CD4-positive, alpha-beta T cell treated with Interleukin-4 for 1 hour (primary cell): ENCODE measurements around the gene CAMTA1.
"Not testable (repeated sequence)": the region's sequence is repeated elsewhere in the genome, so short reads cannot be mapped to it uniquely, and the experiment has no call there.

Source experiments
- DNase-seq, 2 donors: peaks; one replicate each; pipeline ENCODE4 v3.0.0-alpha.2; 2020 to 2022

CAMTA1 gene

DNA sequence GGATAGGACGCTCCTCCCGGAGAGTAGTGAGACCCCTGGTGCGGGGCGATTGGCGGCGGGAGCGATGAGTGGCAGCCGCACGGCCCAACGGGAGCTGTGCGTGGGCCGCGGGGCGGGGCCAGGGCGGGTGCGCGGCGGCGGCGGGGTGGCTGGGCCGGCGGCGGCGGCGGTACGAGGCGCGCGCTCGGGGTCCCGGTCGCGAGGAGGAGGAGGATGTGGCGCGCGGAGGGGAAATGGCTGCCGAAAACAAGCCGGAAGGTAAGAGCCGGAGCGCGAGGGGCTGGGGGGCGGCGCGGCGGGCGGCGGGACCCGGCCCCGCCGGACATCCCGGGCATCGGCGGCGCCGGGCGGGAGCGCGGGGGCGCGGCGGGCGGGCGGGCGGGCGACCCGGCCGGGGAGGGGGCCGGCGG lies at the start of gene CAMTA1:
Gene CAMTA1 (plus strand): TSS at position 137 of the 410 bp plus-strand sequence. CDS start 77 bp downstream, at position 214.
- no peak for DNase-seq

DNA sequence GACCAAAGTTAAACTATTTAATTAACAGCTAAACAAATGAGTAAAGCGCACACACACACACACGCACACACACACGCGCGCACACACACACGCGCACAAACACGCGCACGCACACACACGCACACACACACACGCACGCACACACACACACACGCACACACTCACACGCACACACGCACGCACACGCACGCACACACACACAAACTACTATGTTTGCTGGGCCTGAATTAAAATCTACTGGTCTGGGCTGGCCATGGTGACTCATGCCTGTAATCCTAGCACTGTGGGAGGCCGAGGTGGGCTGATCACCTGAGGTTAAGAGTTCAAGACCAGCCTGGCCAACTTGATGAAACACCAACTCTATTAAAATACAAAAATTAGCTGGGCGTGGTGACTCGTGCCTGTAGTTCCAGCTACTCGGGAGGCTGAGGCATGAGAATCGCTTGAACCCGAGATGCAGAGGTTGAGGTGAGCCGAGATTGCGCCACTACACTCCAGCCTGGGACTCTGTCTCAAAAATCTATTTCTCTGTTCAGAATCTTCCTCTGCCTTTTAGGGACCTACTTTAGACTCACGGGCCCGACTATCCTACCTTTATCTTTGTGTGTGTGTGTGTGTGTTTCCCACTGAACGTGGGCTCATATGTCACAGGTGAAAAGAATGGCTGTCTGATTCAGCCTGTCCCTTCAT lies 46.1 kb upstream of the CAMTA1 start:
- no peak for DNase-seq

GRCh38 chr1:6742676-6743188 lies 42.5 kb upstream of the CAMTA1 start:
- not testable (repeated sequence) for DNase-seq

GRCh38 chr1:6743189-6744101 lies 41.8 kb upstream of the CAMTA1 start:
- DNase-seq = peak in 1 of 2 donors; percentile 35

DNA sequence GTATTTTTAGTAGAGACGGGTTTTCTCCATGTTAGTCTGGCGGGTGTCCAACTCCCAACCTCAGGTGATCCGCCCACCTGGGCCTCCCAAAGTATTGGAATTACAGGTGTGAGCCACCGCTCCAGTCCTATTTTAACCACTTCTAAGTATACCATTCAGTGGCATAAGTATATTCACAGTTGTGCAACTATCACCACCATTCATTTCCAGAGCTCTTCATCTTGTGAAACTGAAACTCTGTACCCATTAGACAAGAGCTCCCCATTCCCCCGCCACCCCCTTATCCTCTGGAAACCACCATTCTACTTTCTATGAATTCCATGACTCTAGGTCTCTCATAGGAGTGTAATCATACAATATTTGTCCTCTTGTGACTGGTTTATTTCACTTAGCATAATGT lies 40.2 kb upstream of the CAMTA1 start:
- DNase-seq = no peak

DNA sequence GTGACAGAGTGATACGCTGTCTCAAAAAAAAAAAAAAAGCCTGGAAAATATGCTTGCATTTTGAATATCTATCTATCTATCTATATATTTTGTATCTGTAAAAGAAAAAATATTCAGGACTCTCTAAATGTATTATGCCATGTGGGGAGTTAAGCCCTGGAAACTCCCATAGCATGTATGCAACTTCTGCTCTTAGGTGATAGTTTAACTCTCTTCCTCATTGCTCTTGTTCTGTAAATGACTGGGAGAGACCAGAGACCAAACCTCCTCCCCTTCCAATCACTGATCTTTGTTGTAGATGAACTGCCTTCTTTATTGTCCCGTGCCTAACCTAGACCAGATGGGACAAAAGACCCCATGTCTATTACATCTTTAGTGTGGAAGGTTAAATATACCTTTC lies 37.6 kb upstream of the CAMTA1 start:
- no peak for DNase-seq

DNA sequence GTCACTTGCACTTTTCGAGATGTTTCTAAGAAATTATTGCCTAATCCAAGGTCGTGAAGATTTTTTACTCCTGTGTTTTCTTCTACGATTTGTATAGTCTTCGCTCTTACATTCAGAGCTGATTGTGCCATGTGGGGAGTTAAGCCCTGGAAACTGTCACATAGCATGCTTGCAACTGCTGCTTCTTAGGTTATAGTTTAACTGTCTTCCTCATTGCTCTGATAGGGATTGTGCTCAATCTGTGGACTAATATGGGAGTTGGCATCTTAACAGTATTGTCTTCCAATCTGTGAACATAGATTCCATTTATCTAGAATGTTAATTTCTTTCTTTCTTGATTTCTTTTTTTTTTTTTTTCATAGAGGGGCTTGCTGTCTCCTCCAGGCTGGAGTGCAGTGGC lies 34.8 kb upstream of the CAMTA1 start:
- no peak for DNase-seq

DNA sequence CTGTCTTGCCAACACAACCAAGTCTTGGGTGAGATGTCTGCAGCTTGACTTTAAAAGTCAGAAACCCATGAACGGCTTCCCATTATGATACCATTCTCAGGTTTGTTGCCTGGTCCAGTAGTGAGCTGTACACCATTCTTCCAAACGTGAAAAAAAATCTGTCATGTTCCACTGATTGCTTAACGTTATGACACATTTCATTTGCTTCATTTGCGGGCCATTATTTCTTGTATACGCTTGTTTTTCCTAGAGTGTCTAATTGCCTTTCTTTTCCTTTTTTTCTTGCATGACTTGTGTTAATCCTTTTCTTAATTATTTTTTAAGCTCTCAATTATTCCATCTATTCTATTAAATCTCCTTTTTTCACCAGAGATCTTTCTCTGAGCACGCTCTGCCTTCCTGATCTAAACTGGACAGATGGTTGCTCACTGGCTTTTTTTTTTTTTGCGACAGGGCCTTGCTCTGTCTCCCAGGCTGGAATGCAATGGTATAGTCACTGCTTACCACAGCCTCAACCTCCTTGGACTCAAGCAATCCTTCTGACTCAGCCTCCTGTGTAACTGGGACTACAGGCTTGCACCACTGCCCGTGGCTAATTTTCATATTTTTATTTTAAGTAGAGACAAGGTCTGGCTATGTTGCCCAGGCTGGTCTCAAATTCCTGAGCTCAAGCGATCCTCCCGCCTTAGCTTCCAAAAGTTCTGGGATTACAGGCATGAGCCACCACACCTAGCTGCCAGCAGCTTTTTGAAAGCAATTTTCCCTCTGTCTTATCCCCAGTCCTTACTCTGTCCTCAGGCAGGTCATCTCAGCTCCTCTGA lies 31.7 kb upstream of the CAMTA1 start:
- DNase-seq = no peak

- no peak for DNase-seq
Observed at GRCh38 chr1:6756457-6756856, 28.8 kb upstream of the CAMTA1 start.

DNA sequence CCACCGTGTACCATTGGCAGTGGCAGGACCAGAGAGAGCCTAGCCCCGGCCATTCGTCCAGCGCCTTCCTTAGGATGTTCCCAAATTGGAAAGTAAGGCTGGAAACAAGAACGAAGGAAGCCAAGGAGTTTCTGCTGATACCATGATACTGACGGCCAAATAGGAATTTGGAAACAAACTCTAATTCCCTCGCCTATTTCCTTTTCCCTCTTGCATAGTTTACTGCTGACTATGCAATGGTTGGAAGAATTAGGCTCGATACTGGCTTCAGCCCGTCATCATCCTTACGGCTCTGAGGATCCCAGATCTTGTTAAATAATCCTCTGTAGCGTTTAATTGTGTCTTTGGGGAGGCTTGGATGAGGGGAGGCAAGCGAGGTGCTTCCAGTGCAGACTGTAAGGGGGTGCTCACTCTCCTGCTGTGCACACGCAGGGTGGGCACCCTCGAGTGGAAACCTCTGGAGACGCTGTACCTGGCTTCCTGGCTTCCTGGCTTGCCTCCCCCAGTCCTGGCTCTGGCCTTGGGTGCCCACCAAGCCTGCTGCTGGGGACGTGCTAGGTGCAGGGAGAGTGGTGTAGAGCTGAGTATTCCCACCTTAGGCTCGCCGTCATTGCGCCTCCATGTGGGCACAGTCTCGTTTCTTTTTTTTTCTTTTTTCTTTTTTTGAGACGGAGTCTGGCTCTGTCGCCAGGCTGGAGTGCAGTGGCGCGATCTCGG lies 27.4 kb upstream of the CAMTA1 start:
- DNase-seq = no peak

DNA sequence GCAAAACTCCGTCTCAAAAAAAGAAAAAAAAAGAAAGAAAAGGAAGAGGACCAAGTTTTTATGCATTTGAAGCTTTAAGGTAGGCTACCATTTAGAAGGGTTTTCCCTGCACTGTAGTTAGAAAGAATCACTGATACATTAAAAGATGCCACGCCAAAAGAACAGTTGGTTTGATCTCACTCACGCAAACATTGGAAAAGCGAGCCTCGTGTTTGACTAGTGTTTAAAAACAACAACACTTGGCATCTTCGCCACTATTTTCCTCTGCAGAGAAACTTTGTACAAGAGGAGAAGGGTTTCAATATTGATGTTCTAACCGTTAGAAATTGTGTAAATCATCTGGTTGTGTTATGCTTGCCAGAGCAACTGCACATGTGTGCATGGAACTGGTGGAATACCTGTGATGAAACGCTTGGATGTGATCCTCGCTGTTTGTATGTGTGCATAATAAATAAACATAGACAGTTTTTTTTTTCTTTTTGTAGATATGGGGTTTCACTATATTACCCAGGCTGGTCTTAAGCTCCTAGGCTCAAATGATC lies 24.0 kb upstream of the CAMTA1 start:
- DNase-seq = no peak

- DNase-seq = no peak
Observed at GRCh38 chr1:6762060-6762459, 23.2 kb upstream of the CAMTA1 start.

- no peak for DNase-seq
Observed at GRCh38 chr1:6770751-6771440, 14.4 kb upstream of the CAMTA1 start.

GRCh38 chr1:6771441-6771769 lies 13.8 kb upstream of the CAMTA1 start:
- DNase-seq = no peak

DNA sequence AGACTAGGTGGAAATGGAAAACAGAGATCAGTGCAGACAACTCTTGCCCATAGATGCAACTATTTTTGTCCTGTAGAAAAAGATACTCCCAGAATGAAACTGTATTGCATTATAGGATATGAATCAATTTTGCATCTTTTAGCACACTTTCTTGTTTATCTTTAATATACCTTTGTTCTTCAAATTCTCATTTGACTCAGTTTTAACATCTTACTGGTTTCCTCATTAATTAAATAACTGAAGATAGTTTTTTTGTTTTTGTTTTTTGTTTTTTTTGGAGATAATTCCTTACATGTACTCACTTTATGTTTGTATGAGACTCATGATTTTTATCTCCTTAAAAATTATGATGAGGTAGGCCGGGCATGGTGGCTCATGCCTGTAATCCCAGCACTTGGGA lies 10.9 kb upstream of the CAMTA1 start:
- DNase-seq = no peak

DNA sequence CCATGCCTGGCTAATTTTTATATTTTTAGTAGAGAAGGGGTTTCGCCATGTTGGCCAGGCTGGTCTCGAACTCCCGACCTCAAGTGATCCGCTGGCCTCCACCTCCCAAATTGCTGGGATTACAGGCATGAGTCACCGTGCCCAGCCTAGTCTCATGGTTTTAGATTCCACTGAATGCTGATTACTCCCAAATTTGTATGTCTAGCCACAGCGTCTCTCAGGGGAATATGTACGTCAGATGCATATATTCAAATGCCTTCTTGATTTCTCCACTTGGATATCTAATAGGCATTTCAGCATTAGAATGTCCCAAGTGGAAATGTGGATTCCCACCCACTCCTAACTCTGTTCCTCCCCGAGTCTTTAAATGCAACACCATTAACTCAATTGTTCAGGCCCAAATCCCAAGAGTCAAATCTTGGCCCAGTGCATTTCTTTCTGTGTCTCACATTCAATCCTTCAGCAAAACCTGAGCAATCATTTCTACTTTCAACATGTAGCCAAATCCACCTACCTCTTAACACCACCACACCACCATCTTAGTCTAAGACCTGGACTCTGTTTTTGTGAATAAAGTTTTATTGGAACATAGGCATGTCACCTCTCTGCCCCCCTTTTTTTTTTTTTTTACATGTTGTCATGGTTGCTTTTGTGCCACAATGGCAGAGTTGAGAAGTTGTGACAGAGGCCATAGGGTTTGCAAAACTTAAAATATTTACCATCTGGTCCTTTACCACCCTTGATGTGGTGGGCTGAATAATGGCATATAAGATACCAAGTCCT lies 9.8 kb upstream of the CAMTA1 start:
- no peak for DNase-seq

DNA sequence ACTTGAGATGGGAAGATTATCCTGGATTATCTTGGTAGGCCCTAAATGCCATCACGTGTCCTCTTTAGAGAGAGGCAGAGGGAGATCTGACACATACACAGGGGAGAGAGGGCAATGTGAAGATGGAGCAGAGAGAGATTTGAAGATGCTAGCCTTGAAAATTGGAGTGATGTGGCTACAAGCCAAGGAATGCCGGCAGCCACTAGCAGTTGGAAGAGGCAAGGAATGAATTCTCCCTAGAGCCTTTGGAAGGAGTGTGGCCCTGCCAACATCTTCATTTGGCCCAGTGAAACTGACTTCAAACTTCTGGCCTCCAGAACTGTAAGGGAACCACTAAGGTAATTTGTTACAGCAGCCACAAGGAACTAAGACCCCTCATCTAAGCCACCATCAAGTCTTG lies 8.9 kb upstream of the CAMTA1 start:
- DNase-seq = no peak

GRCh38 chr1:6776895-6777294 lies 8.4 kb upstream of the CAMTA1 start:
- DNase-seq = peak in 1 of 2 donors; percentile 23

- no peak for DNase-seq
Observed at GRCh38 chr1:6777813-6778212, 7.4 kb upstream of the CAMTA1 start.

DNA sequence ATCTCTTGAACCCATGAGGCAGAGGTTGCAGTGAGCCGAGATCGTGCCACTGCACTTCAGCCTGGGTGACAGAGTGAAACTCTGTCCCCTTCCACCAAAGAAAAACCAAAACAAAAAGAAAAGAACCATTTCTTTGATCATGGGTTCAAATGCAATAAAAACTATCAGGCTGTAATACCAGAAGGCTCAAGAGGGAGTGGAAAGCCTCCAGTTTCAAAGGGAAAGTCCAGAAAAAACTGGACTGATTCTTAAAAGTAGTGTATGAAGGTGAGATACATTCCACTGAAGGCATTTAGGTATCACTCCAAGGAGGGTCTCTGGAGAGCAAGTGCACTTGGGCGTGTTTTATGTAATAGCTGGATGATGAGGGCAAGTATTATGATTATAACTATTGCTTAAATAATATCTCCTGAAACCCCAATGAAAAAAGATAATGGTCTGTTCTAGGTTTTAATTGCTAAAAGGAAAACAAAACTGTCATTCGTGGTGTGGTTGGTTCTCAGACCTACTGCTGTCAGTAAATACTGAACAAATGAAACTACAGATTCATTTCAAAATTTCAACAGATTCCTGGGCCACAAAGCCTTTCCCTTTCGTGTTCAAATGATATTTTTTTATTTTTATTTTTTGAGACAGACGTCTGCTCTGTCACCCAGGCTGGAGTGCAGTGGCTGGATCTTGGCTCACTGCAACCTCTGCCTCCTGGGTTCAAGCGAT lies 6.0 kb upstream of the CAMTA1 start:
- no peak for DNase-seq
